H1 (cell line): Measurements from ENCODE around the gene PRKG2. TPM values are rescaled to one million over a fixed set of nuclear protein-coding genes. Genes with fewer than 3 reads are reported as not detected.

Experiments
- CTCF ChIA-PET: fragments of 300-600 bp; sonication (Branson Sonifier 250); formaldehyde crosslinking; loops from one replicate; lab custom pipeline; 2021; ENCODE audit not compliant: partially characterized antibody; lab: Charles Lee
- POLR2A ChIA-PET: fragments of 300-600 bp; sonication (Branson Sonifier 250); formaldehyde crosslinking; loops from one replicate; lab custom pipeline; 2021; ENCODE audit warnings: inconsistent platforms; ENCODE audit not compliant: partially characterized antibody; lab: Charles Lee
- DNase-seq, 2 experiments: peaks; one replicate each; pipeline versions ENCODE4 v3.0.0 to v3.0.0-alpha.2; 2010 to 2022; ENCODE audit warnings: low spot score in 2 of 2, low read depth in 1 of 2, mixed read lengths in 1 of 2
- FAIRE-seq: peaks from 2 replicates; lab custom pipeline; 2011; peaks lifted over from hg19 to GRCh38; lab: Jason Lieb, UNC
- H2AFZ ChIP-seq: 2 replicates; pipeline ENCODE4 v1.8.1; 2012; ENCODE audit warnings: low read length, inconsistent platforms
- H2AK5ac ChIP-seq: 2 replicates; pipeline ENCODE4 v1.6.1; 2013; ENCODE audit warnings: low read depth, low read length
- H2BK120ac ChIP-seq: replicated peaks from 2 replicates; pipeline ENCODE3; 2013; ENCODE audit warnings: low read depth, low read length, inconsistent platforms
- H2BK12ac ChIP-seq: 2 replicates; pipeline ENCODE4 v1.6.1; 2013; ENCODE audit warnings: low read depth, low read length
- H2BK15ac ChIP-seq: 2 replicates; pipeline ENCODE4 v1.6.1; 2013; ENCODE audit warnings: low read length
- H2BK20ac ChIP-seq: 2 replicates; pipeline ENCODE4 v1.6.1; 2013; ENCODE audit warnings: low read length
- H2BK5ac ChIP-seq: 2 replicates; pipeline ENCODE4 v1.6.1; 2013; ENCODE audit warnings: low read depth, low read length
- H3K14ac ChIP-seq: 2 replicates; pipeline ENCODE4 v1.6.1; 2013; ENCODE audit warnings: inconsistent platforms; ENCODE audit not compliant: insufficient read length
- H3K18ac ChIP-seq: 2 replicates; pipeline ENCODE4 v1.6.1; 2013; ENCODE audit warnings: low read length; ENCODE audit errors: extremely low read depth
- H3K23ac ChIP-seq: 2 replicates; pipeline ENCODE4 v1.6.1; 2013; ENCODE audit warnings: inconsistent platforms; ENCODE audit not compliant: insufficient read length
- H3K23me2 ChIP-seq: 2 replicates; pipeline ENCODE4 v1.6.1; 2013; ENCODE audit warnings: low read depth, low read length
- H3K27ac ChIP-seq: 2 replicates; pipeline ENCODE4 v1.6.1; 2011; ENCODE audit warnings: low read depth, low read length, inconsistent platforms
- H3K27me3 ChIP-seq, 4 experiments: replicated peaks in 1 of 4; 1 replicate in 1 of 4; 2 replicates in 3 of 4; pipeline versions ENCODE4 v1.6.1 to v1.8.1; 2011 to 2013; ENCODE audit warnings: low read length in 3 of 4, mild to moderate bottlenecking in 3 of 4, inconsistent platforms in 2 of 4, mixed read lengths in 2 of 4, moderate library complexity in 1 of 4; ENCODE audit not compliant: control insufficient read depth in 3 of 4, insufficient read depth in 3 of 4; ENCODE audit errors: extremely low read depth in 1 of 4
- H3K36me3 ChIP-seq, 4 experiments: 2 replicates each; pipeline versions ENCODE4 v1.6.1 to v1.8.1; 2011 to 2013; ENCODE audit warnings: mild to moderate bottlenecking in 4 of 4, low read length in 3 of 4, moderate library complexity in 2 of 4, control low read depth in 1 of 4, inconsistent platforms in 1 of 4; ENCODE audit not compliant: insufficient read depth in 4 of 4, control insufficient read depth in 2 of 4
- H3K4ac ChIP-seq: replicated peaks from 2 replicates; pipeline ENCODE3; 2013; ENCODE audit warnings: low read length, low read depth, mixed read lengths, inconsistent platforms; ENCODE audit not compliant: insufficient read length
- H3K4me1 ChIP-seq, 4 experiments: replicated peaks in 1 of 4; 1 replicate in 1 of 4; 2 replicates in 3 of 4; pipeline versions ENCODE4 v1.6.1 to v1.8.1; 2011 to 2013; ENCODE audit warnings: low read length in 3 of 4, inconsistent platforms in 2 of 4, mixed read lengths in 1 of 4; ENCODE audit not compliant: insufficient read depth in 4 of 4, control insufficient read depth in 3 of 4
- H3K4me2 ChIP-seq, 2 experiments: 2 replicates each; pipeline versions ENCODE4 v1.6.1 to v1.8.1; 2011 to 2013; ENCODE audit warnings: low read depth in 2 of 2, low read length in 2 of 2, control low read depth in 1 of 2, inconsistent platforms in 1 of 2, mild to moderate bottlenecking in 1 of 2; ENCODE audit not compliant: insufficient read depth in 1 of 2
- H3K4me3 ChIP-seq, 4 experiments: fragments of 200-600, 300-600 bp in 1 of 4; sonication (generic), shearing (Covaris generic), sonication (Bioruptor Twin) in 1 of 4; 2 replicates each; pipeline versions ENCODE4 v1.5.1 to v1.8.1; 2011 to 2016; ENCODE audit warnings: low read length in 4 of 4, low read depth in 3 of 4, control low read depth in 2 of 4, inconsistent platforms in 2 of 4, mild to moderate bottlenecking in 2 of 4, mixed read lengths in 1 of 4, moderate library complexity in 1 of 4; ENCODE audit not compliant: insufficient read depth in 2 of 4; ENCODE audit errors: extremely low read depth in 1 of 4
- H3K56ac ChIP-seq: replicated peaks from 2 replicates; pipeline ENCODE3; 2013; ENCODE audit warnings: low read depth, mild to moderate bottlenecking, mixed read lengths, low read length, inconsistent platforms; ENCODE audit not compliant: insufficient read length
- H3K79me1 ChIP-seq: 2 replicates; pipeline ENCODE4 v1.6.1; 2013; ENCODE audit warnings: low read depth, low read length, control low read depth
- H3K79me2 ChIP-seq, 2 experiments: 2 replicates each; pipeline versions ENCODE4 v1.6.1 to v1.8.1; 2012 to 2013; ENCODE audit warnings: low read length in 2 of 2, mild to moderate bottlenecking in 2 of 2, inconsistent platforms in 1 of 2; ENCODE audit not compliant: insufficient read depth in 2 of 2, control insufficient read depth in 1 of 2
- H3K9ac ChIP-seq, 4 experiments: replicated peaks in 1 of 4; 1 replicate in 1 of 4; 2 replicates in 3 of 4; pipeline versions ENCODE4 v1.6.1 to v1.8.1; 2011 to 2013; ENCODE audit warnings: low read depth in 3 of 4, low read length in 3 of 4, control low read depth in 2 of 4, mild to moderate bottlenecking in 2 of 4, moderate library complexity in 2 of 4, inconsistent platforms in 1 of 4; ENCODE audit errors: extremely low read depth in 1 of 4
- H3K9me3 ChIP-seq, 2 experiments: 2 replicates each; pipeline versions ENCODE4 v1.6.1 to v1.8.1; 2012 to 2013; ENCODE audit warnings: mild to moderate bottlenecking in 2 of 2, moderate library complexity in 2 of 2, control low read depth in 1 of 2, inconsistent platforms in 1 of 2, low read depth in 1 of 2, low read length in 1 of 2, mixed read lengths in 1 of 2; ENCODE audit not compliant: insufficient read depth in 2 of 2
- H4K20me1 ChIP-seq, 2 experiments: replicated peaks in 1 of 2; 2 replicates each; pipeline versions ENCODE3 to v1.8.1; 2011 to 2013; ENCODE audit warnings: inconsistent platforms in 2 of 2, low read length in 2 of 2, mild to moderate bottlenecking in 1 of 2; ENCODE audit not compliant: insufficient read depth in 2 of 2, control insufficient read depth in 1 of 2
- H4K5ac ChIP-seq: 2 replicates; pipeline ENCODE4 v1.6.1; 2013; ENCODE audit warnings: low read length, low read depth, mixed read lengths, inconsistent platforms; ENCODE audit not compliant: insufficient read length
- H4K8ac ChIP-seq: 2 replicates; pipeline ENCODE4 v1.8.0; 2013; ENCODE audit warnings: mild to moderate bottlenecking, moderate library complexity, low read length, inconsistent platforms; ENCODE audit not compliant: insufficient read depth; ENCODE audit errors: extremely low read depth
- H4K91ac ChIP-seq: replicated peaks from 2 replicates; pipeline ENCODE3; 2013; ENCODE audit warnings: low read length, mixed read lengths, inconsistent platforms; ENCODE audit not compliant: insufficient read length
- ASH2L ChIP-seq: fragments of 200-600, 300-600 bp; sonication (generic); IDR thresholded peaks from one replicate; pipeline ENCODE4 v1.7.1; 2017; ENCODE audit warnings: low read length
- BACH1 ChIP-seq: IDR thresholded peaks from 2 replicates; pipeline ENCODE4 v1.6.1; 2012; ENCODE audit warnings: low read length, improper control_type of control experiment
- CEBPB ChIP-seq: IDR thresholded peaks from 2 replicates; pipeline ENCODE4 v1.6.1; 2012; ENCODE audit warnings: low read depth, low read length
- CHD1 ChIP-seq: IDR thresholded peaks from 2 replicates; pipeline ENCODE4 v1.6.1; 2012; ENCODE audit warnings: low read depth, low read length, improper control_type of control experiment
- HDAC6 ChIP-seq: IDR thresholded peaks from one replicate; pipeline ENCODE4 v1.7.1; 2012; ENCODE audit warnings: low read depth, mild to moderate bottlenecking, inconsistent platforms, low read length, moderate library complexity
- RFX5 ChIP-seq: IDR thresholded peaks from 2 replicates; pipeline ENCODE4 v1.6.1; 2011; ENCODE audit warnings: low read depth, low read length, improper control_type of control experiment, borderline replicate concordance
- RXRA ChIP-seq: IDR thresholded peaks from 2 replicates; pipeline ENCODE4 v1.6.1; 2011; ENCODE audit warnings: low read depth, mild to moderate bottlenecking, low read length, moderate library complexity; ENCODE audit not compliant: insufficient read depth
- SIX5 ChIP-seq: IDR thresholded peaks from 2 replicates; pipeline ENCODE4 v1.6.1; 2011; ENCODE audit warnings: mild to moderate bottlenecking, low read depth, low read length
- ZNF274 ChIP-seq: IDR thresholded peaks from 2 replicates; pipeline ENCODE4 v1.7.0; 2012; ENCODE audit warnings: low read length, borderline replicate concordance; ENCODE audit errors: extremely low read depth
- polyA plus RNA-seq, 7 experiments: library from polyadenylated mRNA; depleted of rRNA in 3 of 7; stranded (reverse) in 5 of 7; unstranded in 2 of 7; fragments of >200 nt in 5 of 7; fragments of 200-250 nt in 2 of 7; gene quantifications; 1 replicate in 5 of 7; 2 replicates in 1 of 7; 4 replicates in 1 of 7; pipeline versions ENCODE4 v1.2.1 to v1.2.3, GENCODE V29; 2011 to 2013; ENCODE audit warnings: missing spikeins in 2 of 7, mixed read lengths in 2 of 7
- total RNA-seq: library from RNA; stranded (reverse); fragmentation: NEBNext Ultra II Directional; extraction: Animal tissue kit (Norgen Biotek cat#: 25700); gene quantifications from 2 replicates; pipeline ENCODE4 v1.2.1, GENCODE V29; 2021
- TF ChIP-seq, protein P1 (sequence below): IDR thresholded peaks from 2 replicates; pipeline ENCODE4 v1.6.1; 2011; ENCODE audit warnings: low read depth, mild to moderate bottlenecking, low read length; ENCODE audit not compliant: insufficient read depth
- TF ChIP-seq, protein P2 (sequence below): IDR thresholded peaks from 2 replicates; pipeline ENCODE4 v1.6.1; 2011; ENCODE audit warnings: low read length, improper control_type of control experiment
- TF ChIP-seq, protein P3 (sequence below), 3 experiments: IDR thresholded peaks; 1 replicate in 2 of 3; 2 replicates in 1 of 3; pipeline versions ENCODE4 v1.5.1 to v1.6.1; 2011; ENCODE audit warnings: low read length in 3 of 3, mild to moderate bottlenecking in 3 of 3, inconsistent platforms in 2 of 3, low read depth in 1 of 3, moderate library complexity in 1 of 3; ENCODE audit not compliant: insufficient read depth in 1 of 3; ENCODE audit errors: control extremely low read depth in 1 of 3

PRKG2 gene
- total and polyA plus RNA-seq, 2 of the 8 experiments (the other 6 are each of a cell fraction or from before 2014, with no cell fraction given): 0.45 to 1.2 TPM

DNA sequence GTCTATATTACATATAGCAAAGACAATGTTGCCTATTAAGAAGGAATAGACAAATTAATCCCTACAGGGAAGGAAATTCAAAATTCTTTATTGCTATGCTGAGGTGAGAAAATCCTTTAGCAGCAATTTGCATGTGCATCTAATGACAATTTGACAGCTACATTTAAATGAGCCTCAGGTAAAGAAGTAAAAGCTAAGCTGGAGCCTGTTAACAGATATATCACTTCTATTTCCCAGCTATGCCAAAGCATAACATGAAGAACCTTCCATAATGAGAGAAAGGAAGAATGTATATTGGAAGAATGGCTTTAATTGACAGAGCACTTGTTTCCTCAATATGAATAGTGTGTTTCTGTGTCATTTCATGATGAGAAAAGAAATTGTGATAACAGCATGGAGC is 112.9 kb downstream of the PRKG2 start:
- ChIA-PET CTCF (interaction anchor here (0.7 to 1.4 kb wide), 2 partner anchors 112 to 1673 kb away, joined by 3 read pairs; no protein-coding TSS in a partner anchor), POLR2A (interaction anchor here (0.7 kb wide), 1 partner anchor 985 kb away, joined by 3 read pairs; no protein-coding TSS in a partner anchor)
- FAIRE-seq: no peak
- no peak overlapping the region for H4K8ac ChIP-seq
- no peak overlapping the region for H2BK15ac ChIP-seq
- no peak overlapping the region for H3K14ac ChIP-seq
- H4K5ac ChIP-seq: no peak overlapping the region
- no peak overlapping the region for H2BK12ac ChIP-seq
- no peaks in the 10 kb centered on the region for H3K4me1 ChIP-seq
- H2BK120ac ChIP-seq: no peak overlapping the region
- DNase-seq: no peak
- no peak overlapping the region for H2BK5ac ChIP-seq
- H2AFZ ChIP-seq: no peak overlapping the region
- no peak overlapping the region for H3K18ac ChIP-seq
- no peak overlapping the region for H3K4ac ChIP-seq
- no peak overlapping the region for H2AK5ac ChIP-seq
- no peaks in the 10 kb centered on the region for H3K36me3 ChIP-seq
- H3K4me3 ChIP-seq: no peak overlapping the region
- H3K79me2 ChIP-seq: no peaks in the 10 kb centered on the region
- H4K20me1 ChIP-seq: no peaks in the 10 kb centered on the region
- no peak overlapping the region for H3K4me2 ChIP-seq
- H3K23me2 ChIP-seq: no peaks in the 10 kb centered on the region
- H3K9me3 ChIP-seq: no peaks in the 10 kb centered on the region
- H2BK20ac ChIP-seq: no peak overlapping the region
- no peak overlapping the region for H3K27ac ChIP-seq
- H3K23ac ChIP-seq: no peak overlapping the region
- no peaks in the 10 kb centered on the region for H3K27me3 ChIP-seq
- no peak overlapping the region for H3K9ac ChIP-seq
- H3K79me1 ChIP-seq: no peaks in the 10 kb centered on the region
- H3K56ac ChIP-seq: no peak overlapping the region
- no peak overlapping the region for H4K91ac ChIP-seq
- no peak for TF ChIP-seq RFX5
- no peak for TF ChIP-seq RXRA
- TF ChIP-seq, protein P1, sequence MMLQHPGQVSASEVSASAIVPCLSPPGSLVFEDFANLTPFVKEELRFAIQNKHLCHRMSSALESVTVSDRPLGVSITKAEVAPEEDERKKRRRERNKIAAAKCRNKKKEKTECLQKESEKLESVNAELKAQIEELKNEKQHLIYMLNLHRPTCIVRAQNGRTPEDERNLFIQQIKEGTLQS: no peak
- no peak for TF ChIP-seq SIX5
- no peak for TF ChIP-seq BACH1
- TF ChIP-seq, protein P2, sequence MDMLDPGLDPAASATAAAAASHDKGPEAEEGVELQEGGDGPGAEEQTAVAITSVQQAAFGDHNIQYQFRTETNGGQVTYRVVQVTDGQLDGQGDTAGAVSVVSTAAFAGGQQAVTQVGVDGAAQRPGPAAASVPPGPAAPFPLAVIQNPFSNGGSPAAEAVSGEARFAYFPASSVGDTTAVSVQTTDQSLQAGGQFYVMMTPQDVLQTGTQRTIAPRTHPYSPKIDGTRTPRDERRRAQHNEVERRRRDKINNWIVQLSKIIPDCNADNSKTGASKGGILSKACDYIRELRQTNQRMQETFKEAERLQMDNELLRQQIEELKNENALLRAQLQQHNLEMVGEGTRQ: no peak
- no peak for TF ChIP-seq CHD1
- TF ChIP-seq ASH2L: no peak
- TF ChIP-seq HDAC6: no peak
- TF ChIP-seq CEBPB: no peak
- TF ChIP-seq ZNF274: no peak
- TF ChIP-seq, protein P3, sequence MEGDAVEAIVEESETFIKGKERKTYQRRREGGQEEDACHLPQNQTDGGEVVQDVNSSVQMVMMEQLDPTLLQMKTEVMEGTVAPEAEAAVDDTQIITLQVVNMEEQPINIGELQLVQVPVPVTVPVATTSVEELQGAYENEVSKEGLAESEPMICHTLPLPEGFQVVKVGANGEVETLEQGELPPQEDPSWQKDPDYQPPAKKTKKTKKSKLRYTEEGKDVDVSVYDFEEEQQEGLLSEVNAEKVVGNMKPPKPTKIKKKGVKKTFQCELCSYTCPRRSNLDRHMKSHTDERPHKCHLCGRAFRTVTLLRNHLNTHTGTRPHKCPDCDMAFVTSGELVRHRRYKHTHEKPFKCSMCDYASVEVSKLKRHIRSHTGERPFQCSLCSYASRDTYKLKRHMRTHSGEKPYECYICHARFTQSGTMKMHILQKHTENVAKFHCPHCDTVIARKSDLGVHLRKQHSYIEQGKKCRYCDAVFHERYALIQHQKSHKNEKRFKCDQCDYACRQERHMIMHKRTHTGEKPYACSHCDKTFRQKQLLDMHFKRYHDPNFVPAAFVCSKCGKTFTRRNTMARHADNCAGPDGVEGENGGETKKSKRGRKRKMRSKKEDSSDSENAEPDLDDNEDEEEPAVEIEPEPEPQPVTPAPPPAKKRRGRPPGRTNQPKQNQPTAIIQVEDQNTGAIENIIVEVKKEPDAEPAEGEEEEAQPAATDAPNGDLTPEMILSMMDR (IDR thresholded peaks at IDR 0.05; ENCODE audit: control extremely low read depth in 1 of 3, insufficient read depth in 1 of 3, low read depth in 1 of 3, low read length in 3 of 3): no peak
